ENCODE measurements around the gene SLC48A1. TPM values are rescaled to one million over a fixed set of nuclear protein-coding genes. Genes with fewer than 3 reads are reported as not detected.

SLC48A1 gene
- 12.5 TPM for polyA plus RNA-seq (2013, experiment 1 of 2)
- 12.3 TPM for polyA plus RNA-seq (2013, experiment 2 of 2)

DNA sequence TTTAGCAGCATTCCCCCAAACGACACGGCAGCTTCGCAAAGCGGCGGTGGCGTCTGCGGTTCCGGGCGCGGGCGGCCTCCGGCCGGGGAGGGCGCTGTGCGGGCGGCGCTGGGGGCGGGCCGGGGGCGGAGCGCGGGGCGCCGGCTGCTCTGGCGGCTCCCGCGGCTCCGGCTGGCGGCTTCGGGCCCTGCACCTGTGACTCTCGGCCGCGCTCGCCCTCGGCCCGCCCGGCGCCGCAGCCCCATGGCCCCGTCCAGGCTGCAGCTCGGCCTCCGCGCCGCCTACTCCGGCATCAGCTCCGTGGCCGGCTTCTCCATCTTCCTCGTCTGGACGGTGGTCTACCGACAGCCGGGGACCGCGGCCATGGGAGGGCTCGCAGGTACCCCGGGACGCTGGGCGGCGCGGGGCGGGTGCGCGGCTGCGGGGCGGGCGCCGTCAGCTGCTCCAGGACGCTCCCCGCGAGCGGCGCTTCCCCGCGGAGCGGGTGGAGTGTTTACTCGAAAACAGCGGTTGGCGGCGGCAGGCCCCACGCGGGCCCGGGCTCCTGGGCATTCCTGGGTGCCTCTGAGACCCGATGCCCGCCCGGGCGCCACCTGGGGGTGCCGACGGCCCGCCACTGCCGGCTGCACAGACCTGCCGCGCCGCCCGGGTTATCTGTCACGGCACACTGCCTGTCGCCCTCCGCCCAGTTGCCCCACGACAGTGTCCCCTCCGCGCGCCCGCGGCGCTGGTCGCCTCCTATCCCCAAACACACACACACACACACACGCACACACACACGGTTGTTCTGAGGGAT lies at the start of gene SLC48A1:
TSS of gene SLC48A1 (plus strand) at position 177 of the 796 bp plus-strand sequence. CDS start at position 244, 67 bp downstream.
- no peak within 1 kb of the TSS for H4K91ac ChIP-seq (ENCODE audit: low read depth, low read length, poor library complexity)
- peaks cover 12 to 13% of the 10 kb centered on the region in 2 donors for H3K4me1 ChIP-seq (ENCODE audit: control insufficient read depth in 2 of 2, insufficient read depth in 1 of 2, low read depth in 1 of 2, low read length in 2 of 2)
- H4K8ac ChIP-seq (ENCODE audit: low read depth, low read length) = no peak within 1 kb of the TSS
- no peaks in the 10 kb centered on the region for H3K79me1 ChIP-seq (ENCODE audit: low read depth, low read length)
- H2AK5ac ChIP-seq (ENCODE audit: low read depth, low read length) = peak within 1 kb of the TSS; percentile 57
- H2BK12ac ChIP-seq (ENCODE audit: low read length) = peak within 1 kb of the TSS; percentile 53
- H3K4ac ChIP-seq (ENCODE audit: low read length) = peak within 1 kb of the TSS; percentile 72
- no peaks in the 10 kb centered on the region for H3K9me3 ChIP-seq (replicated peaks in 1 of 2; ENCODE audit: control insufficient read depth in 2 of 2, insufficient read depth in 1 of 2, low read depth in 1 of 2, low read length in 2 of 2)
- no peak within 1 kb of the TSS for H3K27ac ChIP-seq (replicated peaks; ENCODE audit: low read length)
- H3K27me3 ChIP-seq (ENCODE audit: control insufficient read depth in 3 of 3, insufficient read depth in 3 of 3, low read depth in 1 of 3, low read length in 3 of 3) = peaks cover 0 to 5% (median 0%) of the 10 kb centered on the region in 3 experiments
- no peak within 1 kb of the TSS for H2BK15ac ChIP-seq (ENCODE audit: low read length)
- H2BK5ac ChIP-seq (ENCODE audit: low read length) = peak within 1 kb of the TSS; percentile 25
- no peaks in the 10 kb centered on the region for H3K36me3 ChIP-seq (replicated peaks in 1 of 2; ENCODE audit: control insufficient read depth in 2 of 2, insufficient read depth in 2 of 2, low read length in 2 of 2)
- peak within 1 kb of the TSS; percentile 61 for H3K23ac ChIP-seq (ENCODE audit: low read depth, low read length, poor library complexity)
- no peak within 1 kb of the TSS for H2BK120ac ChIP-seq (ENCODE audit: low read depth, low read length)
- peak; percentile 68 for DNase-seq (ENCODE audit: low spot score)
- peak within 1 kb of the TSS; percentile 69 to 95 for H3K4me3 ChIP-seq (ENCODE audit: low read length in 2 of 2)
- WGBS, 2 donors (ENCODE audit: extremely low coverage in 2 of 2, insufficient read length in 2 of 2, insufficient replicate concordance in 1 of 2) = no CpG with 5 or more reads among the region's 106 CpGs
- peak within 1 kb of the TSS; percentile 89 for H3K4me2 ChIP-seq (ENCODE audit: insufficient read depth, low read length, poor library complexity, severe bottlenecking)
- H3K14ac ChIP-seq (ENCODE audit: low read length) = no peak within 1 kb of the TSS
- peak within 1 kb of the TSS; percentile 90 for H3K9ac ChIP-seq (ENCODE audit: low read depth, low read length, poor library complexity)
- H3K18ac ChIP-seq (ENCODE audit: low read length) = peak within 1 kb of the TSS; percentile 85
- H2AFZ ChIP-seq (ENCODE audit: low read length) = peak within 1 kb of the TSS; percentile 96

DNA sequence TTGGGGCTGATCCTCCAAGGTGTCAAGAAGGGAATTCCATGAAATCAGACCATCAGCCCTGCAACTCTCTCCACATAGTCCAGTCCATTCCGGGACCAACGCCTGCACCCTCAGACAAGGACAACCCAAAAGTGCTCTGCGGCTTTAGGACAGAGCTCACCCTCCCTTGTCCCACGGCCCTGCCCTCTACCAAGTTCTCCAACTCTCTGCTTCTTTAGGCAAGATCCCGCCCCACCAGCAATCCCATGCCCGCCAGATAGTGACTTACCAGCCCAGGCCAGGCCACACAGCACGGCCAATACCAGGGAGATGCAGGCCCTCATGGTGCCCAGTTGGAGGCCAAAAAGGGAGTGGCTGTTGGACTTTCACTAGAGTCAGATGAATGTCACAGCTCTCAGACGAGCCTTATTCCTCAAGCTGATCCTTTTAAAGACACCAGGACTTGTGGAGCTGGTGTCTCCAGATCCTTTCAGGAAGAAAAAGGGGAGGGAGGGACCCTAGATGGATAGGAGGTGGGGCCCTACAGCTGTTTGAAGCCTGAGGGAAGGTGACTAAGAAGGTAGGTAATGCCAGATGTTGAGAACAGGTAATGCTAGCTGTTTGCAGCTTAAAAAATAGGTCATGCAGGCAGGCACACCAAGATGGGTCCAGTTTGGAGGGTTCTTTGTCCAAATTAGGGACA lies 47.8 kb upstream of the SLC48A1 start, which contains the start of gene ENDOU:
TSS of gene ENDOU (minus strand) at position 400 of the 682 bp plus-strand sequence. CDS start at position 323, 77 bp downstream.
- Histone ChIP-seq H3K9me3 (replicated peaks in 1 of 2; ENCODE audit: control insufficient read depth in 2 of 2, insufficient read depth in 1 of 2, low read depth in 1 of 2, low read length in 2 of 2) (no peaks in the 10 kb centered on the region), H2BK12ac (ENCODE audit: low read length) (no peak within 1 kb of the TSS), H2AFZ (ENCODE audit: low read length) (no peak within 1 kb of the TSS), H3K4me3 (ENCODE audit: low read length in 2 of 2) (no peak within 1 kb of the TSS), H3K4me1 (ENCODE audit: control insufficient read depth in 2 of 2, insufficient read depth in 1 of 2, low read depth in 1 of 2, low read length in 2 of 2) (no peaks in the 10 kb centered on the region), H3K18ac (ENCODE audit: low read length) (no peak within 1 kb of the TSS), H3K27ac (replicated peaks; ENCODE audit: low read length) (no peak within 1 kb of the TSS), H2BK15ac (ENCODE audit: low read length) (no peak within 1 kb of the TSS), H2BK120ac (ENCODE audit: low read depth, low read length) (no peak within 1 kb of the TSS), H3K4ac (ENCODE audit: low read length) (no peak within 1 kb of the TSS), H2BK5ac (ENCODE audit: low read length) (no peak within 1 kb of the TSS), H3K79me1 (ENCODE audit: low read depth, low read length) (no peaks in the 10 kb centered on the region), H3K23ac (ENCODE audit: low read depth, low read length, poor library complexity) (no peak within 1 kb of the TSS), H3K27me3 (ENCODE audit: control insufficient read depth in 3 of 3, insufficient read depth in 3 of 3, low read depth in 1 of 3, low read length in 3 of 3) (no peaks in the 10 kb centered on the region), H4K91ac (ENCODE audit: low read depth, low read length, poor library complexity) (no peak within 1 kb of the TSS), H3K4me2 (ENCODE audit: insufficient read depth, low read length, poor library complexity, severe bottlenecking) (no peak within 1 kb of the TSS), H3K36me3 (replicated peaks in 1 of 2; ENCODE audit: control insufficient read depth in 2 of 2, insufficient read depth in 2 of 2, low read length in 2 of 2) (peaks cover 0 to 2% of the 10 kb centered on the region in 2 donors), H2AK5ac (ENCODE audit: low read depth, low read length) (no peak within 1 kb of the TSS), H3K14ac (ENCODE audit: low read length) (no peak within 1 kb of the TSS), H3K9ac (ENCODE audit: low read depth, low read length, poor library complexity) (no peak within 1 kb of the TSS), H4K8ac (ENCODE audit: low read depth, low read length) (no peak within 1 kb of the TSS)
- DNase-seq (ENCODE audit: low spot score) = no peak
- no CpG with 5 or more reads among the region's 8 CpGs for WGBS, 2 donors (ENCODE audit: extremely low coverage in 2 of 2, insufficient read length in 2 of 2, insufficient replicate concordance in 1 of 2)

DNA sequence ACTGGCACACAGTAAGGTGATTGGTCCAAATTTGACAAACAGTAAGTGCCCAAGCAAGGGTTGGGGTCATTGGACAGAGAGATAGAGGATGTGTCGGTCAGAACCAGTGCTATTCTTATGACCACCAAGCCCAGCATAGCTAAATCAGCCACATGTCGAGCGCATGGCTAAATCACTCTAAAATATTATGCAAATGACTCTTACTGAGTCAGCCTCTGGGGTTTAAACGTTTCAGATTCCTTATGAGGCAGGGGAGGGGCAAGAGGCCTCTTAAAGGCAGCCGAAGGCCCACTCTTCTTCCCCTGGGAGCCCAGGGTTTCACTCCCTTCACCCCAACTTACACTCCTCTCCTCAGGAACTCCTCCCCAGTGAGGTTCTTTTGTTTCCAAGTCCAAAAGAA lies 47.1 kb upstream of the SLC48A1 start:
- no peak overlapping the region for H3K4ac ChIP-seq (ENCODE audit: low read length)
- H3K14ac ChIP-seq (ENCODE audit: low read length) = no peak overlapping the region
- no peak overlapping the region for H3K9ac ChIP-seq (ENCODE audit: low read depth, low read length, poor library complexity)
- H2BK120ac ChIP-seq (ENCODE audit: low read depth, low read length) = no peak overlapping the region
- H3K27me3 ChIP-seq (ENCODE audit: control insufficient read depth in 3 of 3, insufficient read depth in 3 of 3, low read depth in 1 of 3, low read length in 3 of 3) = no peaks in the 10 kb centered on the region
- H3K79me1 ChIP-seq (ENCODE audit: low read depth, low read length) = no peaks in the 10 kb centered on the region
- no peak overlapping the region for H3K18ac ChIP-seq (ENCODE audit: low read length)
- H2BK15ac ChIP-seq (ENCODE audit: low read length) = no peak overlapping the region
- DNase-seq (ENCODE audit: low spot score) = no peak
- no peaks in the 10 kb centered on the region for H3K36me3 ChIP-seq (replicated peaks in 1 of 2; ENCODE audit: control insufficient read depth in 2 of 2, insufficient read depth in 2 of 2, low read length in 2 of 2)
- H3K4me3 ChIP-seq (ENCODE audit: low read length in 2 of 2) = no peak overlapping the region
- no peak overlapping the region for H2AK5ac ChIP-seq (ENCODE audit: low read depth, low read length)
- no peak overlapping the region for H2BK12ac ChIP-seq (ENCODE audit: low read length)
- no peak overlapping the region for H2BK5ac ChIP-seq (ENCODE audit: low read length)
- no peak overlapping the region for H4K91ac ChIP-seq (ENCODE audit: low read depth, low read length, poor library complexity)
- no peak overlapping the region for H3K27ac ChIP-seq (replicated peaks; ENCODE audit: low read length)
- WGBS, 2 donors (ENCODE audit: extremely low coverage in 2 of 2, insufficient read length in 2 of 2, insufficient replicate concordance in 1 of 2) = no CpG with 5 or more reads among the region's 5 CpGs
- H2AFZ ChIP-seq (ENCODE audit: low read length) = no peak overlapping the region
- H3K4me2 ChIP-seq (ENCODE audit: insufficient read depth, low read length, poor library complexity, severe bottlenecking) = no peak overlapping the region
- H3K23ac ChIP-seq (ENCODE audit: low read depth, low read length, poor library complexity) = no peak overlapping the region
- no peak overlapping the region for H4K8ac ChIP-seq (ENCODE audit: low read depth, low read length)
- H3K4me1 ChIP-seq (ENCODE audit: control insufficient read depth in 2 of 2, insufficient read depth in 1 of 2, low read depth in 1 of 2, low read length in 2 of 2) = no peaks in the 10 kb centered on the region
- H3K9me3 ChIP-seq (replicated peaks in 1 of 2; ENCODE audit: control insufficient read depth in 2 of 2, insufficient read depth in 1 of 2, low read depth in 1 of 2, low read length in 2 of 2) = no peaks in the 10 kb centered on the region

DNA sequence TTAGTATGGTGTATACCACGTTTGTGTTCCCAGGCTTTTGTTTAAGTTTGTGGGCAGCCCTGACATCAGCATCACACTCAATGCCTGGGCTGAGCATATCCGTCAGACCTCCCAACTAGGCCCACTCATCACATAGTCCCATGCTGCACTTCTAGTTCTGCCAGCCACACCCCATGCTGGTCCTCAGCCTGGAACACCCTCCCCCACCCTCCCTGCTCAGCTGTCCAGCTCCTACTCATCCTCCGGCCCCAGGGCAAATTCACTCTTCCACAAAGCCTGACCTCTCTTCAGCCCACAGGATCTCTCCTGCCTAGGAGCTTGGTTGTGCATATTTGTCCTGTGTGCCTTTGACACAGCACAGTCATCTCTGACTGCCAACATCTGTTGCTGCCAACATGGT lies 43.8 kb upstream of the SLC48A1 start:
- Histone ChIP-seq H3K4me3 (ENCODE audit: low read length in 2 of 2) (no peak overlapping the region), H2BK5ac (ENCODE audit: low read length) (peak overlapping the region; percentile 8), H3K4me2 (ENCODE audit: insufficient read depth, low read length, poor library complexity, severe bottlenecking) (no peak overlapping the region), H3K23ac (ENCODE audit: low read depth, low read length, poor library complexity) (no peak overlapping the region), H2AK5ac (ENCODE audit: low read depth, low read length) (no peak overlapping the region), H3K27ac (replicated peaks; ENCODE audit: low read length) (no peak overlapping the region), H3K14ac (ENCODE audit: low read length) (no peak overlapping the region), H2BK15ac (ENCODE audit: low read length) (no peak overlapping the region), H3K9ac (ENCODE audit: low read depth, low read length, poor library complexity) (peak overlapping the region; percentile 60), H3K27me3 (ENCODE audit: control insufficient read depth in 3 of 3, insufficient read depth in 3 of 3, low read depth in 1 of 3, low read length in 3 of 3) (no peaks in the 10 kb centered on the region), H3K4me1 (ENCODE audit: control insufficient read depth in 2 of 2, insufficient read depth in 1 of 2, low read depth in 1 of 2, low read length in 2 of 2) (peaks cover 0 to under 1% of the 10 kb centered on the region in 2 donors), H3K18ac (ENCODE audit: low read length) (no peak overlapping the region), H4K8ac (ENCODE audit: low read depth, low read length) (no peak overlapping the region), H4K91ac (ENCODE audit: low read depth, low read length, poor library complexity) (no peak overlapping the region), H2BK120ac (ENCODE audit: low read depth, low read length) (no peak overlapping the region), H3K79me1 (ENCODE audit: low read depth, low read length) (no peaks in the 10 kb centered on the region), H3K36me3 (replicated peaks in 1 of 2; ENCODE audit: control insufficient read depth in 2 of 2, insufficient read depth in 2 of 2, low read length in 2 of 2) (no peaks in the 10 kb centered on the region), H3K9me3 (replicated peaks in 1 of 2; ENCODE audit: control insufficient read depth in 2 of 2, insufficient read depth in 1 of 2, low read depth in 1 of 2, low read length in 2 of 2) (no peaks in the 10 kb centered on the region), H3K4ac (ENCODE audit: low read length) (no peak overlapping the region), H2BK12ac (ENCODE audit: low read length) (no peak overlapping the region), H2AFZ (ENCODE audit: low read length) (no peak overlapping the region)
- DNase-seq (ENCODE audit: low spot score) = no peak
- WGBS, 2 donors (ENCODE audit: extremely low coverage in 2 of 2, insufficient read length in 2 of 2, insufficient replicate concordance in 1 of 2) = no CpG with 5 or more reads among the region's 3 CpGs

Data from neuronal stem cell (in vitro differentiated cells).